Fibroblast of lung (primary cell): ENCODE results near the gene CHST10. TPM values are rescaled to one million over a fixed set of nuclear protein-coding genes. Genes with fewer than 3 reads are reported as not detected.

Experiments
- DNase-seq, 2 donors: peaks; one replicate each; pipeline versions ENCODE4 v3.0.0 to v3.0.0-alpha.2; 2010; ENCODE audit warnings: low read depth in 2 of 2
- H2AFZ ChIP-seq: 2 replicates; pipeline ENCODE4 v1.5.1; 2012; ENCODE audit warnings: low read length, control low read depth, inconsistent platforms
- H3K27ac ChIP-seq: 2 replicates; pipeline ENCODE4 v1.5.1; 2011; ENCODE audit warnings: low read length, control low read depth; ENCODE audit not compliant: insufficient read depth
- H3K27me3 ChIP-seq: 2 replicates; pipeline ENCODE4 v1.5.1; 2011; ENCODE audit warnings: mild to moderate bottlenecking, low read length; ENCODE audit not compliant: control insufficient read depth, insufficient read depth
- H3K36me3 ChIP-seq: 2 replicates; pipeline ENCODE4 v1.5.1; 2011; ENCODE audit warnings: low read length; ENCODE audit not compliant: control insufficient read depth, insufficient read depth
- H3K4me1 ChIP-seq: 2 replicates; pipeline ENCODE4 v1.5.1; 2011; ENCODE audit warnings: low read length; ENCODE audit not compliant: control insufficient read depth, insufficient read depth; ENCODE audit errors: extremely low read depth
- H3K4me2 ChIP-seq: 2 replicates; pipeline ENCODE4 v1.5.1; 2011; ENCODE audit warnings: low read length, control low read depth; ENCODE audit not compliant: insufficient read depth; ENCODE audit errors: extremely low read depth
- H3K4me3 ChIP-seq, 4 experiments: fragments of 200-600 bp in 1 of 4; sonication (generic) in 1 of 4; replicated peaks in 1 of 4; 2 replicates each; pipeline ENCODE4 v1.5.1; 2011 to 2016; ENCODE audit warnings: low read length in 4 of 4, low read depth in 3 of 4, mild to moderate bottlenecking in 3 of 4, control low read depth in 2 of 4, inconsistent platforms in 1 of 4, mixed read lengths in 1 of 4; ENCODE audit not compliant: insufficient read depth in 1 of 4; ENCODE audit errors: control extremely low read depth in 1 of 4
- H3K79me2 ChIP-seq: 2 replicates; pipeline ENCODE4 v1.5.1; 2012; ENCODE audit warnings: mild to moderate bottlenecking, low read length, inconsistent platforms; ENCODE audit not compliant: control insufficient read depth, insufficient read depth
- H3K9ac ChIP-seq: 2 replicates; pipeline ENCODE4 v1.5.1; 2011; ENCODE audit warnings: mild to moderate bottlenecking, low read length, control low read depth; ENCODE audit not compliant: insufficient read depth
- H3K9me3 ChIP-seq: 2 replicates; pipeline ENCODE4 v1.5.1; 2012; ENCODE audit warnings: low read depth, low read length; ENCODE audit not compliant: control insufficient read depth, insufficient read depth
- H4K20me1 ChIP-seq: 2 replicates; pipeline ENCODE4 v1.5.1; 2011; ENCODE audit warnings: low read length; ENCODE audit not compliant: control insufficient read depth, insufficient read depth; ENCODE audit errors: extremely low read depth
- EZH2 ChIP-seq: IDR thresholded peaks from 2 replicates; pipeline ENCODE4 v1.5.1; 2012; ENCODE audit warnings: low read length, control low read depth, mild to moderate bottlenecking; ENCODE audit errors: missing control alignments
- polyA plus RNA-seq, 2 donors: library from polyadenylated mRNA; depleted of rRNA in 1 of 2; stranded (reverse) in 1 of 2; unstranded in 1 of 2; fragments of >200 nt; gene quantifications; 2 replicates each; pipeline ENCODE4 v1.2.1, GENCODE V29; 2011 to 2012; ENCODE audit warnings: missing spikeins in 1 of 2
- total RNA-seq: library from RNA; depleted of rRNA; stranded (reverse); fragments of >200 nt; gene quantifications from 2 replicates; pipeline ENCODE4 v1.2.1, GENCODE V29; 2014
- TF ChIP-seq, protein P1 (sequence below), 2 donors: IDR thresholded peaks in 1 of 2; conservative IDR thresholded peaks in 1 of 2; 1 replicate in 1 of 2; 2 replicates in 1 of 2; pipeline ENCODE4 v1.5.1; 2011 to 2012; ENCODE audit warnings: low read length in 2 of 2, control low read depth in 1 of 2, inconsistent platforms in 1 of 2, low read depth in 1 of 2, mild to moderate bottlenecking in 1 of 2

CHST10 gene
- total and polyA plus RNA-seq, 2 donors (not counting 1 experiment from before 2014, with no cell fraction given): 5.0 to 6.7 TPM

GRCh38 chr2:100453853-100454252 lies 36.4 kb upstream of the CHST10 start:
- TF ChIP-seq, protein P1, sequence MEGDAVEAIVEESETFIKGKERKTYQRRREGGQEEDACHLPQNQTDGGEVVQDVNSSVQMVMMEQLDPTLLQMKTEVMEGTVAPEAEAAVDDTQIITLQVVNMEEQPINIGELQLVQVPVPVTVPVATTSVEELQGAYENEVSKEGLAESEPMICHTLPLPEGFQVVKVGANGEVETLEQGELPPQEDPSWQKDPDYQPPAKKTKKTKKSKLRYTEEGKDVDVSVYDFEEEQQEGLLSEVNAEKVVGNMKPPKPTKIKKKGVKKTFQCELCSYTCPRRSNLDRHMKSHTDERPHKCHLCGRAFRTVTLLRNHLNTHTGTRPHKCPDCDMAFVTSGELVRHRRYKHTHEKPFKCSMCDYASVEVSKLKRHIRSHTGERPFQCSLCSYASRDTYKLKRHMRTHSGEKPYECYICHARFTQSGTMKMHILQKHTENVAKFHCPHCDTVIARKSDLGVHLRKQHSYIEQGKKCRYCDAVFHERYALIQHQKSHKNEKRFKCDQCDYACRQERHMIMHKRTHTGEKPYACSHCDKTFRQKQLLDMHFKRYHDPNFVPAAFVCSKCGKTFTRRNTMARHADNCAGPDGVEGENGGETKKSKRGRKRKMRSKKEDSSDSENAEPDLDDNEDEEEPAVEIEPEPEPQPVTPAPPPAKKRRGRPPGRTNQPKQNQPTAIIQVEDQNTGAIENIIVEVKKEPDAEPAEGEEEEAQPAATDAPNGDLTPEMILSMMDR (conservative IDR thresholded peaks at IDR 0.05 in 1 of 2, IDR thresholded peaks at IDR 0.05 in 1 of 2; ENCODE audit: low read depth in 1 of 2, low read length in 2 of 2): no peak
- no peak overlapping the region for H3K27ac ChIP-seq
- no peaks in the 10 kb centered on the region for H3K27me3 ChIP-seq
- no peaks in the 10 kb centered on the region for H3K36me3 ChIP-seq
- H3K4me1 ChIP-seq: no peaks in the 10 kb centered on the region
- H3K9me3 ChIP-seq: no peaks in the 10 kb centered on the region
- no peaks in the 10 kb centered on the region for H4K20me1 ChIP-seq
- no peak overlapping the region for H3K4me3 ChIP-seq
- H3K4me2 ChIP-seq: no peak overlapping the region
- no peak overlapping the region for H3K9ac ChIP-seq
- H3K79me2 ChIP-seq: no peaks in the 10 kb centered on the region
- H2AFZ ChIP-seq: no peak overlapping the region
- no peak for DNase-seq

GRCh38 chr2:100451734-100452133 lies 34.3 kb upstream of the CHST10 start:
- Histone ChIP-seq H3K4me1 (no peaks in the 10 kb centered on the region), H3K4me3 (no peak overlapping the region), H3K79me2 (no peaks in the 10 kb centered on the region), H3K9ac (no peak overlapping the region), H4K20me1 (no peaks in the 10 kb centered on the region), H3K4me2 (no peak overlapping the region), H3K9me3 (no peaks in the 10 kb centered on the region), H3K36me3 (no peaks in the 10 kb centered on the region), H3K27ac (no peak overlapping the region), H3K27me3 (no peaks in the 10 kb centered on the region), H2AFZ (no peak overlapping the region)
- TF ChIP-seq EZH2: no peak
- TF ChIP-seq, protein P1 (conservative IDR thresholded peaks at IDR 0.05 in 1 of 2, IDR thresholded peaks at IDR 0.05 in 1 of 2; ENCODE audit: low read depth in 1 of 2, low read length in 2 of 2): no peak
- DNase-seq: no peak

DNA sequence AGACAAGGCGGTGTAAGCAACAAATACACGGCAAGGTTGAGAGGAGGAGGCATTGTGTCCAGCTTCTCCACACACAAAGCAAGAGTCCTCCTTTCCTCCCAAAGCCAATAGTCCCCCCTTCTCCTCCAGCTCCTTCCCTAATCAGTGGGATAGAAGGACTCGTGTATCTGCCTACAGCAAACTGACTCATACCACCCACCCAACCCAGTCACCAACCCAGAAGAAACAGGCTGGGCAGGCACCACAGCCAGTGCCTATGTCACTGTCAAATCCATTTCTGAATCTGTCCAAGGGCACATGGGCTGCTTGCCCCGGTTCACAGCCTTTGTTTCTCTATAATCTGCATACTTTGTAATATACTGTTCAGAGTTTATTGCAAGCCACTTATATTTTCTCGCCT lies 33.6 kb upstream of the CHST10 start:
- Histone ChIP-seq H4K20me1 (no peaks in the 10 kb centered on the region), H3K4me2 (no peak overlapping the region), H3K27ac (no peak overlapping the region), H3K4me1 (no peaks in the 10 kb centered on the region), H3K27me3 (no peaks in the 10 kb centered on the region), H3K79me2 (no peaks in the 10 kb centered on the region), H3K36me3 (no peaks in the 10 kb centered on the region), H3K9ac (no peak overlapping the region), H3K9me3 (no peaks in the 10 kb centered on the region), H2AFZ (no peak overlapping the region), H3K4me3 (no peak overlapping the region)
- no peak for TF ChIP-seq EZH2
- TF ChIP-seq, protein P1 (conservative IDR thresholded peaks at IDR 0.05 in 1 of 2, IDR thresholded peaks at IDR 0.05 in 1 of 2; ENCODE audit: low read depth in 1 of 2, low read length in 2 of 2): no peak
- no peak for DNase-seq
